ENCODE data around the gene COX8A.

GRCh38 chr11:64015935-64016845 is 41.8 kb downstream of the COX8A start:
- TF ChIP-seq, protein P1, sequence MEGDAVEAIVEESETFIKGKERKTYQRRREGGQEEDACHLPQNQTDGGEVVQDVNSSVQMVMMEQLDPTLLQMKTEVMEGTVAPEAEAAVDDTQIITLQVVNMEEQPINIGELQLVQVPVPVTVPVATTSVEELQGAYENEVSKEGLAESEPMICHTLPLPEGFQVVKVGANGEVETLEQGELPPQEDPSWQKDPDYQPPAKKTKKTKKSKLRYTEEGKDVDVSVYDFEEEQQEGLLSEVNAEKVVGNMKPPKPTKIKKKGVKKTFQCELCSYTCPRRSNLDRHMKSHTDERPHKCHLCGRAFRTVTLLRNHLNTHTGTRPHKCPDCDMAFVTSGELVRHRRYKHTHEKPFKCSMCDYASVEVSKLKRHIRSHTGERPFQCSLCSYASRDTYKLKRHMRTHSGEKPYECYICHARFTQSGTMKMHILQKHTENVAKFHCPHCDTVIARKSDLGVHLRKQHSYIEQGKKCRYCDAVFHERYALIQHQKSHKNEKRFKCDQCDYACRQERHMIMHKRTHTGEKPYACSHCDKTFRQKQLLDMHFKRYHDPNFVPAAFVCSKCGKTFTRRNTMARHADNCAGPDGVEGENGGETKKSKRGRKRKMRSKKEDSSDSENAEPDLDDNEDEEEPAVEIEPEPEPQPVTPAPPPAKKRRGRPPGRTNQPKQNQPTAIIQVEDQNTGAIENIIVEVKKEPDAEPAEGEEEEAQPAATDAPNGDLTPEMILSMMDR (IDR thresholded peaks at IDR 0.05): no peak
- TF ChIP-seq, protein P2, sequence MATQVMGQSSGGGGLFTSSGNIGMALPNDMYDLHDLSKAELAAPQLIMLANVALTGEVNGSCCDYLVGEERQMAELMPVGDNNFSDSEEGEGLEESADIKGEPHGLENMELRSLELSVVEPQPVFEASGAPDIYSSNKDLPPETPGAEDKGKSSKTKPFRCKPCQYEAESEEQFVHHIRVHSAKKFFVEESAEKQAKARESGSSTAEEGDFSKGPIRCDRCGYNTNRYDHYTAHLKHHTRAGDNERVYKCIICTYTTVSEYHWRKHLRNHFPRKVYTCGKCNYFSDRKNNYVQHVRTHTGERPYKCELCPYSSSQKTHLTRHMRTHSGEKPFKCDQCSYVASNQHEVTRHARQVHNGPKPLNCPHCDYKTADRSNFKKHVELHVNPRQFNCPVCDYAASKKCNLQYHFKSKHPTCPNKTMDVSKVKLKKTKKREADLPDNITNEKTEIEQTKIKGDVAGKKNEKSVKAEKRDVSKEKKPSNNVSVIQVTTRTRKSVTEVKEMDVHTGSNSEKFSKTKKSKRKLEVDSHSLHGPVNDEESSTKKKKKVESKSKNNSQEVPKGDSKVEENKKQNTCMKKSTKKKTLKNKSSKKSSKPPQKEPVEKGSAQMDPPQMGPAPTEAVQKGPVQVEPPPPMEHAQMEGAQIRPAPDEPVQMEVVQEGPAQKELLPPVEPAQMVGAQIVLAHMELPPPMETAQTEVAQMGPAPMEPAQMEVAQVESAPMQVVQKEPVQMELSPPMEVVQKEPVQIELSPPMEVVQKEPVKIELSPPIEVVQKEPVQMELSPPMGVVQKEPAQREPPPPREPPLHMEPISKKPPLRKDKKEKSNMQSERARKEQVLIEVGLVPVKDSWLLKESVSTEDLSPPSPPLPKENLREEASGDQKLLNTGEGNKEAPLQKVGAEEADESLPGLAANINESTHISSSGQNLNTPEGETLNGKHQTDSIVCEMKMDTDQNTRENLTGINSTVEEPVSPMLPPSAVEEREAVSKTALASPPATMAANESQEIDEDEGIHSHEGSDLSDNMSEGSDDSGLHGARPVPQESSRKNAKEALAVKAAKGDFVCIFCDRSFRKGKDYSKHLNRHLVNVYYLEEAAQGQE (IDR thresholded peaks at IDR 0.05): no peak
- TF ChIP-seq EP300 (IDR thresholded peaks at IDR 0.05) (no peak), CHD2 (IDR thresholded peaks at IDR 0.05; ENCODE audit: low read length, partially characterized antibody) (no peak), RAD21 (conservative IDR thresholded peaks at IDR 0.05 in 1 of 2, IDR thresholded peaks at IDR 0.05 in 1 of 2) (no peak), CBX2 (IDR thresholded peaks at IDR 0.05; ENCODE audit: borderline replicate concordance, low read depth) (no peak), BHLHE40 (IDR thresholded peaks at IDR 0.05; ENCODE audit: low read depth, low read length) (no peak)
